Stimulated activated naive CD8-positive, alpha-beta T cell treated with anti-CD3 and anti-CD28 coated beads, Interleukin-15, Interleukin-2, amounts not matched to agents 100 ng/mL and 50 ng/mL, for 24 hours (primary cell): ENCODE measurements around the gene LGALS3.
"Not testable (repeated sequence)": the region's sequence is repeated elsewhere in the genome, so short reads cannot be mapped to it uniquely, and the experiment has no call there.

Source experiments
- H3K27ac Mint-ChIP-seq: one replicate; pipeline ENCODE4 v1.8.0; 2021; ENCODE audit warnings: mild to moderate bottlenecking, mixed read lengths
- H3K27me3 Mint-ChIP-seq: one replicate; pipeline ENCODE4 v1.8.0; 2021; ENCODE audit warnings: mixed read lengths
- H3K36me3 Mint-ChIP-seq: one replicate; pipeline ENCODE4 v1.8.0; 2021; ENCODE audit warnings: low read depth, mixed read lengths
- H3K4me1 Mint-ChIP-seq: one replicate; pipeline ENCODE4 v1.8.0; 2021; ENCODE audit warnings: low read depth, mixed read lengths
- H3K4me3 Mint-ChIP-seq: one replicate; pipeline ENCODE4 v1.8.0; 2021; ENCODE audit warnings: mild to moderate bottlenecking, mixed read lengths
- H3K9me3 Mint-ChIP-seq: one replicate; pipeline ENCODE4 v1.8.0; 2021; ENCODE audit warnings: mixed read lengths

Gene LGALS3

DNA sequence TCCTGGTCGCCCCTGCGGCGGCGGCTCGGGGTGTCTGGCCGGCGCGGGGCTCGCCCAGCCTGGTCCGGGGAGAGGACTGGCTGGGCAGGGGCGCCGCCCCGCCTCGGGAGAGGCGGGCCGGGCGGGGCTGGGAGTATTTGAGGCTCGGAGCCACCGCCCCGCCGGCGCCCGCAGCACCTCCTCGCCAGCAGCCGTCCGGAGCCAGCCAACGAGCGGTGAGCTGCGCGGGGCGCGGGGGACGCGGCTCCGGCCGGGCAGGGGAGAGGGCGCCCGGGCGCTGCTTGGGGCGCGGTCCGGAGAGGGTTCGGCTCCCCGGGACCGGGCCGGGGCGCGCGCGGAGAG is at the start of gene LGALS3:
LGALS3 (plus strand) TSS at position 167 of the 342 bp plus-strand sequence. CDS start 8,122 bp downstream, outside the sequence.
- Mint-ChIP-seq H3K4me1 (peaks cover 15% of the 10 kb centered on the region), H3K27me3 (peaks cover 41% of the 10 kb centered on the region), H3K4me3 (peak within 1 kb of the TSS; percentile 71), H3K9me3 (no peaks in the 10 kb centered on the region), H3K27ac (no peak within 1 kb of the TSS), H3K36me3 (peaks cover 3% of the 10 kb centered on the region)

GRCh38 chr14:55079961-55080360 is 49.1 kb upstream of the LGALS3 start:
- H3K4me1 Mint-ChIP-seq, H3K4me3 Mint-ChIP-seq, H3K27me3 Mint-ChIP-seq, H3K36me3 Mint-ChIP-seq, H3K9me3 Mint-ChIP-seq, H3K27ac Mint-ChIP-seq: not testable (repeated sequence)

DNA sequence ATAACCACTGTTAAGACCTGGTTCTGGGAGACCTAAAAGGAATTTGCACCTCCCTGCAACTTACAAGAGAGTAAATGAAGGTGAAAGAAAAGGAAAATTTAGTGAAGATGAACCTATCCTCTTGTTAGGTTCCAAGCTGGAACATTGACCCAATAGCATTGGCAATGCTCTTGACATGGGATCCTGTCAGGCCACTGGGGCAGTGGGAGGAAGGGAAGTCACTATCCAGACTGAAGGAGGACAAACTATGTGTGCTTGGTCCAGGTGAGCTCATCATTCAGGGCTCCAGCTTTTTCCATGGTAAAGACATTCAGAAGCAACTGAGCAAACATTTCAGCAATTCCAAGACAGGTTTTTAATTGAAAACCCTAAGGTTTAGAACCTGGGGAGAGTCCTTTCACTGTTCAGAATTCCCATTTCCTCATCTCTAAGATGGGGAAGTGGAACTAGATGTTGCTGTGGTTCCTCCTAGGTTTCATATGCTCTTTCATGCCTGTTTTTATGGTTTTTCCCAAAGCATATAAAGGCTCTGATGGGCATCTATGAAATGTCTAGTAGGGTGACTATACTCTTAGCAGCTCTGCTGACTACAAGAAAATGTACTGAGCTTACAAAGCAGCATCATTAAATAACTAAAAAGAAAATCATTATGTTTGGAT is 44.5 kb upstream of the LGALS3 start:
- no peaks in the 10 kb centered on the region for H3K4me1 Mint-ChIP-seq
- H3K4me3 Mint-ChIP-seq, result no peak overlapping the region
- H3K27ac Mint-ChIP-seq, result no peak overlapping the region
- no peaks in the 10 kb centered on the region for H3K27me3 Mint-ChIP-seq
- H3K9me3 Mint-ChIP-seq, result no peaks in the 10 kb centered on the region
- no peaks in the 10 kb centered on the region for H3K36me3 Mint-ChIP-seq

DNA sequence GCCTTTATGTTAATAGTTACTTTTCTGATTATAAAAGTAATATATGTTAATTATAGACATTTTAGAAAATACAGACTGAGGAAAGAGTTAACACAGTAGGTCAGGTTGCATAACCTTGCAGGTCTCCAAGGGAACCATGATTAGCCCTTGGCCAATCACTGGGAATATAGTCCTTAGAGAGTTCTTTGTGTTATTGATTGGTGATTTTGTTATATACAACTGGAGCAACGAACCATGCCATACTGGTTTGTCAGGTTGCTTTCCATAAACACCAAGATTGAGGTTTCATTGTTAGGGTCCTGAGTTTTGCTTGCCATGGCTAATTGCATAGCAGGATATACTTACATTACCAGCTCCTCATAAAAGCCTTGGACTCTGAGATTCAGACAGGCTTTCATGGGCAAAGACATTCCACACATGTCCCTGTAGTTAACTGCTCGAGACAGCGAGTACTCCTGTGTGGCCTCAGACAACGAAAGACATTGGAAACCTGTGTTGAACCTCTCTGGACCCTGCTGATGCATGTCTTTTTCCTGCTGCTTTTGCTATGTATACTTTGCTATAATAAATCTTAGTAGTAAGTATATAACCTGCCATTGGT is 43.9 kb upstream of the LGALS3 start:
- H3K9me3 Mint-ChIP-seq, result no peaks in the 10 kb centered on the region

GRCh38 chr14:55086938-55087337 is 42.1 kb upstream of the LGALS3 start:
- Mint-ChIP-seq H3K27ac (no peak overlapping the region), H3K4me1 (no peaks in the 10 kb centered on the region), H3K36me3 (no peaks in the 10 kb centered on the region), H3K27me3 (no peaks in the 10 kb centered on the region), H3K9me3 (no peaks in the 10 kb centered on the region), H3K4me3 (no peak overlapping the region)

More for the DNA sequence above, 43.9 kb upstream of the LGALS3 start:
- H3K27me3 Mint-ChIP-seq, result no peaks in the 10 kb centered on the region
- H3K27ac Mint-ChIP-seq, result no peak overlapping the region
- no peaks in the 10 kb centered on the region for H3K4me1 Mint-ChIP-seq
- H3K4me3 Mint-ChIP-seq, result no peak overlapping the region
- no peaks in the 10 kb centered on the region for H3K36me3 Mint-ChIP-seq

GRCh38 chr14:55088356-55088755 is 40.7 kb upstream of the LGALS3 start:
- H3K4me1 Mint-ChIP-seq, result no peaks in the 10 kb centered on the region
- H3K9me3 Mint-ChIP-seq, result no peaks in the 10 kb centered on the region
- no peaks in the 10 kb centered on the region for H3K36me3 Mint-ChIP-seq
- H3K4me3 Mint-ChIP-seq, result no peak overlapping the region
- H3K27ac Mint-ChIP-seq, result no peak overlapping the region
- H3K27me3 Mint-ChIP-seq, result no peaks in the 10 kb centered on the region

DNA sequence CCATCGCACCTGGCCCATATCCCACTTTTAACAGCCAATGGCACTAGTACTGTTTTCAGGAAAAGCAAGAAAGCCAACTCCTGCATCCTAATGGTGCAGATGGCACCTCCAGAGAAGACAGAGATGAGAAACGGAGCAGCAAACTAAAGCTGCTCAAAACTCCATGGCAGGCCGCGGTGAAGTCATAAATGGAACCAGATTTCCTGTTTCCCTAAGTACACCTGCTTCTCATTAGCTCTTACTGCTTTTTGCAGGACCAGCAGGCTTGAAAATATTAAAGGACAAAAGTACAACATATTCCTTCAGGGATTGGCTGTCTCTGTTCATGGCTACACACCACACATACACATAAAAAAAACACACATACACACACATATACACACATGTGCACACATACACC is 36.7 kb upstream of the LGALS3 start:
- H3K4me1 Mint-ChIP-seq, result peaks cover 5% of the 10 kb centered on the region
- H3K36me3 Mint-ChIP-seq, result no peaks in the 10 kb centered on the region
- no peak overlapping the region for H3K4me3 Mint-ChIP-seq
- no peaks in the 10 kb centered on the region for H3K9me3 Mint-ChIP-seq
- no peaks in the 10 kb centered on the region for H3K27me3 Mint-ChIP-seq
- no peak overlapping the region for H3K27ac Mint-ChIP-seq

DNA sequence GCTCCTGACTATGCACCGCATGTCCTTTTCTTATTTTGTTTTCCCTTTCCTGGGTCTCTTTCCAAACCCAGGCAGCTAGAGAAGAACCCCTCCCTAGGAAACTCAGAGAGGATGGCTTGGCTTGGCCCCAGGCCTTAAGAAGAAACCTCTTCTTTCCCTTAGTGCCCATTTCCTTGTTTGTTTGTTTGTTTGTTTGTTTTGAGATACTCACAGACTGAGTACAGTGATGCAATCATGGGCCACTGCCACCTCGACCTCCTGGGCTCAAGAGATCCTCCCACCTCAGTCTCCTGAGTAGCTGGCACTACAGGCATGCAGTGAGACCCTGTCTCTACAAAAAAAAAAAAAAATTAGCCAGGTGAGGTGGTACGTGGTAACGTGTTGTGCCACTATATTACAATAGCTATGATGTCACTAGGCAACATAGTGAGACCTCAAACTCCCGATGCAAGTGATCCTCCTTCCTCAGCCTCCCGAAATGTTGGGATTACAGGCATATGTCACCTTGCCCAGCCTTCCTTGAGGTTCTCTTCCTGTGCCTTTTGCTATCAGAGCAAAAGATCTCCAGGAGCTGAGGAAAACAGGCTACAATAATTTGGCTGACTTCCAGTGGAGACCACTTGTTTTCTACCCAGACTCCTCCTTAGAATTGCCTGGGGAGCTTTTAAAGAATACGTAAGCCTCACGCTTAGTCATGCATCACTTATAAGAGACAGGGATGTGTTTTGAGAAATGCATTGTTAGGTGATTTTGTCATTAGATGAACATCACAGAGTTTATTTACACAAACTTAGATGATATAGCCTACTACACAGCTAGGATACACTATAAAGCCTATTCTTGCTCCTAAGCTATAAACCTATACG is 34.5 kb upstream of the LGALS3 start:
- Mint-ChIP-seq H3K27ac (no peak overlapping the region), H3K36me3 (no peaks in the 10 kb centered on the region), H3K27me3 (no peaks in the 10 kb centered on the region)

DNA sequence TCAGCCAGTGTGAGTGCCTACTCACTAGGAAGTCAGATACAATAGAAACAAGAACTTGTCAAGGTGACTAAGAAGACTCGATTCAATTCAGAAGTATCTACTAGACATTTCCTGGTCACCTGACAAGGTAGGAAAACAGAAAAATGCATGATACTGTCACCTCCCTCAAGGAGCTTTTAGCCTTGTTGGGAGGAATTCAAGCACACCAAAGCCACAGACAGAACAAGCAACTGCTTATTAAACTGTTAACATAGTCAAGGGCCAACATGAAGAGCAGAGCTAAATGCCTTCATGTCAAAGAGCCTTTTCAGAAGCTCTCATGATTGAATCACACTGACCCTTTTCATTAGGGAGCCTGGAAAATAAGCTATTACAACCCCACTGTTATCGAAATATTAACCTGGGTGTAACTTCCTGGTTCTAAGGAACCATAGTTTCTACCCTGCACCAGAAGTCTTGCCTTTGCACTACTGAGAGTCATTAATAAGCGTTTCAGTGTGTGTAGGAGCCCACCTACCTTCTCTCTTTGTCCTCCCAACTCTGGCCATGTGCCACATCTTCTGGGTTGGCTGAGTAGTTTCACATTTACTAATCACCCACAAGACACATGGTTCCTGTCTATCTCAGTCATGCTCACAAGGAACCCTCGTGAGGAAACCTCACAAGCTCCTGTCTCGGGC is 31.0 kb upstream of the LGALS3 start:
- Mint-ChIP-seq H3K4me1 (peaks cover 38% of the 10 kb centered on the region), H3K4me3 (peak overlapping the region; percentile 57), H3K27ac (peak overlapping the region; percentile 86), H3K9me3 (peaks cover 4% of the 10 kb centered on the region), H3K36me3 (no peaks in the 10 kb centered on the region), H3K27me3 (no peaks in the 10 kb centered on the region)

More for the DNA sequence above, 34.5 kb upstream of the LGALS3 start:
- Mint-ChIP-seq H3K4me1 (peaks cover 21% of the 10 kb centered on the region), H3K9me3 (peaks cover 4% of the 10 kb centered on the region), H3K4me3 (no peak overlapping the region)

DNA sequence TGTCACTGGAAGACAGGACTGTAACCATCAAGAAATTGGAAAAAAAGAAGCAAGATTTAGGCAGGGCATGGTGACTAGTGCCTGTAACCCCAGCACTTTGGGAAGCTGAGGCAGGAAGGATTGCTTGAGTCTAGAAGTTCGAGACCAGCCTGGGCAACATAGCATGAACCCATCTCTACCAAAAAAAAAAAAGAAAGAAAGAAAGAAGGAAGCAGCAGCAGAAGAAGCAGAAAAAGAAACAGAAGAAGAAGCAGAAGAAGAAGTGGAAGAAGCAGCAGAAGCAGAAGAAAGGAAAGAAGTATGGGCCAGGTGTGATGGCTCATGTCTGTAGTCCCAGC is 30.5 kb upstream of the LGALS3 start:
- H3K36me3 Mint-ChIP-seq, result no peaks in the 10 kb centered on the region
- peaks cover 4% of the 10 kb centered on the region for H3K9me3 Mint-ChIP-seq
- peak overlapping the region; percentile 86 for H3K27ac Mint-ChIP-seq
- peaks cover 44% of the 10 kb centered on the region for H3K4me1 Mint-ChIP-seq
- H3K27me3 Mint-ChIP-seq, result no peaks in the 10 kb centered on the region
- peak overlapping the region; percentile 57 for H3K4me3 Mint-ChIP-seq

GRCh38 chr14:55099756-55100155 is 29.3 kb upstream of the LGALS3 start:
- Mint-ChIP-seq H3K4me3 (no peak overlapping the region), H3K36me3 (peaks cover 5% of the 10 kb centered on the region), H3K9me3 (peaks cover 11% of the 10 kb centered on the region), H3K4me1 (peaks cover 54% of the 10 kb centered on the region), H3K27me3 (no peaks in the 10 kb centered on the region), H3K27ac (no peak overlapping the region)

GRCh38 chr14:55101698-55102097 is 27.4 kb upstream of the LGALS3 start:
- H3K9me3 Mint-ChIP-seq, result peaks cover 11% of the 10 kb centered on the region
- peaks cover 54% of the 10 kb centered on the region for H3K4me1 Mint-ChIP-seq

DNA sequence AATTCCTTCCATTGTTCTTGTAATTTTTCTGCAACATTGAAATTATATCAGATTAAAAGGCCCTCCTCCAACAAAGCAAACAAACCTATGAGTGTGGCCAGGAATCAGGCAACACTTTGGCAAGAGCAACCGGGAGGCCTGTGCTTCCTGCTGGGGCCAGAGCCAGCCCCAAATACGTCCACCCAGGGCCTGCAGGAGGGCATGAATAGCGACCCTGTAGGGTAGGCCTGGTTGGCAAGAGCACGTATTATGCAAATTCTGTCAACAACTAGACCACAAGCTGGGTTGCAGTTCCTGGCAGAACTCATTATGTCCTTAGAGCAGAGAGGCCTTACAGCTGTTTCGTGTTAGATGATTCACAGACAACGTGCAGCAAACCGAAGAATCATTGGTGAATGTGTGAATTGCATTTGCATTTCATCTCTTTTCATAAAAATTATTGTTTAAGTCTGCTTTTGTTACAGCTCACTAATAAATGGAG is 26.9 kb upstream of the LGALS3 start:
- H3K9me3 Mint-ChIP-seq, result peaks cover 11% of the 10 kb centered on the region
- no peaks in the 10 kb centered on the region for H3K27me3 Mint-ChIP-seq
- peaks cover 9% of the 10 kb centered on the region for H3K36me3 Mint-ChIP-seq
- H3K4me1 Mint-ChIP-seq, result peaks cover 51% of the 10 kb centered on the region
- peak overlapping the region; percentile 58 for H3K4me3 Mint-ChIP-seq
- peak overlapping the region; percentile 84 for H3K27ac Mint-ChIP-seq

More at GRCh38 chr14:55101698-55102097, 27.4 kb upstream of the LGALS3 start:
- no peaks in the 10 kb centered on the region for H3K27me3 Mint-ChIP-seq
- no peak overlapping the region for H3K4me3 Mint-ChIP-seq
- peaks cover 9% of the 10 kb centered on the region for H3K36me3 Mint-ChIP-seq
- no peak overlapping the region for H3K27ac Mint-ChIP-seq

DNA sequence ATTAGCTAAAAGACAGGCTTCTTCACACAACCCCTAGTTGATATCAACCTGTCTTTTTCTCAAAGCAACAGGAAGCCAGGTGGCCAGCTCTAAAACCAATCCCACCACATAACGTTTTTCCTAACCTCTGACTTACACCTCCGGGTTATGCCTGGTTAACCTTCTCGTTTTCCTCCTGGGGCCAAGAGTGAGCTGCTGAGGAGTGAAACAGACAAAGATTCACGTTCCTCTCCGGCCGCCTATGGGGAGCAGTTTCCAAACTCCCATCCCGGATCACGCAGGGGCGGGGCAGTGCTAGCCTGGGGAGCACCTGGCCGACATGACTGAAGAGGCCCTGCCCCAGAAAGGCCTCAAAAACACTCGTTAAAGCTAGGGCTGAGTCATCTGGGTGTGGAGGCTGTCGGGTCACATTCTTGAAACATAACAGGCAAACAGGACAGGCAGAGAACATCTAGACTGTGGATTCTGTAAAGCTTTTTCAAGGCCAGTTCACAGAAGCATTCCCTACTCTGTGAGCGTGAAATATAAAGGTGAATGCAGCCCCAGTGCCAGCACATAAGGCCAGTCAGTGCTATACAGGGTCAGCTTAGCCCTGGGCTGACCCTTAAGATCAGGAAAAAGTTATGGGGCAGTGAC is 25.9 kb upstream of the LGALS3 start:
- H3K4me1 Mint-ChIP-seq, result peaks cover 50% of the 10 kb centered on the region
- peaks cover 11% of the 10 kb centered on the region for H3K9me3 Mint-ChIP-seq
- peak overlapping the region; percentile 58 for H3K4me3 Mint-ChIP-seq
- peak overlapping the region; percentile 84 for H3K27ac Mint-ChIP-seq
- H3K36me3 Mint-ChIP-seq, result peaks cover 9% of the 10 kb centered on the region
- H3K27me3 Mint-ChIP-seq, result no peaks in the 10 kb centered on the region
